ENCODE data around the gene KIAA2012. TPM values are rescaled to one million over a fixed set of nuclear protein-coding genes. Genes with fewer than 3 reads are reported as not detected.

Gene KIAA2012
- total and polyA plus RNA-seq, 4 experiments from 2014 or later = not detected

- DNase-seq = no peak
- peaks cover 2 to 13% of the 10 kb centered on the region in 2 donors for H3K27me3 Mint-ChIP-seq
- H3K27ac Mint-ChIP-seq = no peak overlapping the region
- Histone ChIP-seq H3K4me3 (ENCODE audit: low read length in 2 of 2) (no peak overlapping the region), H3K9me3 (ENCODE audit: control insufficient read depth in 1 of 2, low read length in 2 of 2) (no peaks in the 10 kb centered on the region), H3K4me1 (ENCODE audit: insufficient read depth, low read length) (no peaks in the 10 kb centered on the region), H3K27me3 (ENCODE audit: insufficient read depth, low read length) (no peaks in the 10 kb centered on the region), H3K27ac (ENCODE audit: low read depth, low read length) (no peak overlapping the region), H3K36me3 (ENCODE audit: insufficient read depth, low read length) (no peaks in the 10 kb centered on the region)
- no peaks in the 10 kb centered on the region for H3K36me3 Mint-ChIP-seq
- H3K4me1 Mint-ChIP-seq = no peaks in the 10 kb centered on the region
- H3K4me3 Mint-ChIP-seq = no peak overlapping the region
- intact Hi-C loops (cut with micrococcal nuclease) = no loop called here
- ChIA-PET POLR2A (ENCODE audit: partially characterized antibody) (no interaction called here), CTCF (ENCODE audit: partially characterized antibody) (no interaction called here)
- peaks cover 0 to 13% (median 1%) of the 10 kb centered on the region in 8 donors for H3K9me3 Mint-ChIP-seq
Measured at GRCh38 chr2:202079310-202079709, 6.3 kb downstream of the KIAA2012 start.

- Histone ChIP-seq H3K9me3 (ENCODE audit: control insufficient read depth in 1 of 2, low read length in 2 of 2) (no peaks in the 10 kb centered on the region), H3K4me3 (ENCODE audit: low read length in 2 of 2) (no peak overlapping the region), H3K27me3 (ENCODE audit: insufficient read depth, low read length) (no peaks in the 10 kb centered on the region), H3K36me3 (ENCODE audit: insufficient read depth, low read length) (no peaks in the 10 kb centered on the region), H3K27ac (ENCODE audit: low read depth, low read length) (no peak overlapping the region), H3K4me1 (ENCODE audit: insufficient read depth, low read length) (no peaks in the 10 kb centered on the region)
- Mint-ChIP-seq H3K36me3 (no peaks in the 10 kb centered on the region), H3K4me1 (no peaks in the 10 kb centered on the region), H3K27ac (no peak overlapping the region), H3K4me3 (no peak overlapping the region), H3K27me3 (peaks cover 4 to 10% of the 10 kb centered on the region in 2 donors), H3K9me3 (peaks cover 0 to 13% (median 1%) of the 10 kb centered on the region in 8 donors)
- DNase-seq = no peak
- ChIA-PET POLR2A (ENCODE audit: partially characterized antibody) (no interaction called here), CTCF (ENCODE audit: partially characterized antibody) (no interaction called here)
- intact Hi-C loops (cut with micrococcal nuclease) = no loop called here
Measured at GRCh38 chr2:202084265-202084664, 11.2 kb downstream of the KIAA2012 start.

GRCh38 chr2:202088777-202089176 is 15.7 kb downstream of the KIAA2012 start:
- Mint-ChIP-seq H3K36me3 (no peaks in the 10 kb centered on the region), H3K9me3 (no peaks in the 10 kb centered on the region), H3K4me3 (no peak overlapping the region), H3K4me1 (no peaks in the 10 kb centered on the region), H3K27me3 (peaks cover 8 to 10% of the 10 kb centered on the region in 2 donors), H3K27ac (no peak overlapping the region)
- H3K27ac ChIP-seq (ENCODE audit: low read depth, low read length) = no peak overlapping the region
- ChIA-PET POLR2A (ENCODE audit: partially characterized antibody) (no interaction called here), CTCF (ENCODE audit: partially characterized antibody) (no interaction called here)
- no peak overlapping the region for H3K4me3 ChIP-seq (ENCODE audit: low read length in 2 of 2)
- no peak for DNase-seq
- intact Hi-C loops (cut with micrococcal nuclease) = no loop called here
- no peaks in the 10 kb centered on the region for H3K4me1 ChIP-seq (ENCODE audit: insufficient read depth, low read length)
- H3K9me3 ChIP-seq (ENCODE audit: control insufficient read depth in 1 of 2, low read length in 2 of 2) = no peaks in the 10 kb centered on the region
- no peaks in the 10 kb centered on the region for H3K36me3 ChIP-seq (ENCODE audit: insufficient read depth, low read length)
- no peaks in the 10 kb centered on the region for H3K27me3 ChIP-seq (ENCODE audit: insufficient read depth, low read length)

- H3K9me3 Mint-ChIP-seq = no peaks in the 10 kb centered on the region
- POLR2A ChIA-PET (ENCODE audit: partially characterized antibody) = no interaction called here
- H3K36me3 Mint-ChIP-seq = no peaks in the 10 kb centered on the region
Measured at GRCh38 chr2:202090530-202090929, 17.5 kb downstream of the KIAA2012 start.

GRCh38 chr2:202091476-202091875 is 18.4 kb downstream of the KIAA2012 start:
- no peaks in the 10 kb centered on the region for H3K4me1 Mint-ChIP-seq

More at GRCh38 chr2:202090530-202090929, 17.5 kb downstream of the KIAA2012 start:
- CTCF ChIA-PET (ENCODE audit: partially characterized antibody) = no interaction called here
- H3K27ac ChIP-seq (ENCODE audit: low read depth, low read length) = no peak overlapping the region
- no peaks in the 10 kb centered on the region for H3K4me1 ChIP-seq (ENCODE audit: insufficient read depth, low read length)
- Mint-ChIP-seq H3K27me3 (peaks cover 6 to 9% of the 10 kb centered on the region in 2 donors), H3K4me3 (no peak overlapping the region), H3K4me1 (no peaks in the 10 kb centered on the region), H3K27ac (no peak overlapping the region)
- intact Hi-C loops (cut with micrococcal nuclease) = no loop called here
- no peaks in the 10 kb centered on the region for H3K27me3 ChIP-seq (ENCODE audit: insufficient read depth, low read length)
- no peak overlapping the region for H3K4me3 ChIP-seq (ENCODE audit: low read length in 2 of 2)
- no peaks in the 10 kb centered on the region for H3K9me3 ChIP-seq (ENCODE audit: control insufficient read depth in 1 of 2, low read length in 2 of 2)
- H3K36me3 ChIP-seq (ENCODE audit: insufficient read depth, low read length) = no peaks in the 10 kb centered on the region
- no peak for DNase-seq

GRCh38 chr2:202094426-202094986 is 21.5 kb downstream of the KIAA2012 start:
- no peaks in the 10 kb centered on the region for H3K36me3 Mint-ChIP-seq
- Histone ChIP-seq H3K27ac (ENCODE audit: low read depth, low read length) (no peak overlapping the region), H3K27me3 (ENCODE audit: insufficient read depth, low read length) (no peaks in the 10 kb centered on the region), H3K36me3 (ENCODE audit: insufficient read depth, low read length) (no peaks in the 10 kb centered on the region), H3K4me3 (ENCODE audit: low read length in 2 of 2) (no peak overlapping the region), H3K9me3 (ENCODE audit: control insufficient read depth in 1 of 2, low read length in 2 of 2) (no peaks in the 10 kb centered on the region), H3K4me1 (ENCODE audit: insufficient read depth, low read length) (no peaks in the 10 kb centered on the region)
- no peak overlapping the region for H3K27ac Mint-ChIP-seq
- H3K27me3 Mint-ChIP-seq = peaks cover 6 to 8% of the 10 kb centered on the region in 2 donors
- no peak for DNase-seq
- H3K4me3 Mint-ChIP-seq = no peak overlapping the region
- H3K9me3 Mint-ChIP-seq = no peaks in the 10 kb centered on the region
- intact Hi-C loops (cut with micrococcal nuclease) = no loop called here
- H3K4me1 Mint-ChIP-seq = no peaks in the 10 kb centered on the region
- ChIA-PET POLR2A (ENCODE audit: partially characterized antibody) (no interaction called here), CTCF (ENCODE audit: partially characterized antibody) (interaction anchor here (0.6 kb wide), 1 partner anchor 918 kb away, joined by 3 read pairs; no protein-coding TSS in a partner anchor)

More at GRCh38 chr2:202091476-202091875, 18.4 kb downstream of the KIAA2012 start:
- no peaks in the 10 kb centered on the region for H3K9me3 Mint-ChIP-seq
- CTCF ChIA-PET (ENCODE audit: partially characterized antibody) = no interaction called here
- Histone ChIP-seq H3K27ac (ENCODE audit: low read depth, low read length) (no peak overlapping the region), H3K36me3 (ENCODE audit: insufficient read depth, low read length) (no peaks in the 10 kb centered on the region), H3K9me3 (ENCODE audit: control insufficient read depth in 1 of 2, low read length in 2 of 2) (no peaks in the 10 kb centered on the region), H3K4me3 (ENCODE audit: low read length in 2 of 2) (no peak overlapping the region), H3K27me3 (ENCODE audit: insufficient read depth, low read length) (no peaks in the 10 kb centered on the region), H3K4me1 (ENCODE audit: insufficient read depth, low read length) (no peaks in the 10 kb centered on the region)
- H3K36me3 Mint-ChIP-seq = no peaks in the 10 kb centered on the region
- no peak overlapping the region for H3K27ac Mint-ChIP-seq
- no peak overlapping the region for H3K4me3 Mint-ChIP-seq
- POLR2A ChIA-PET (ENCODE audit: partially characterized antibody) = no interaction called here
- peaks cover 6 to 9% of the 10 kb centered on the region in 2 donors for H3K27me3 Mint-ChIP-seq
- intact Hi-C loops (cut with micrococcal nuclease) = no loop called here
- no peak for DNase-seq

- Mint-ChIP-seq H3K27me3 (peaks cover 6 to 8% of the 10 kb centered on the region in 2 donors), H3K27ac (no peak overlapping the region), H3K4me3 (no peak overlapping the region), H3K4me1 (no peaks in the 10 kb centered on the region), H3K36me3 (no peaks in the 10 kb centered on the region), H3K9me3 (no peaks in the 10 kb centered on the region)
- intact Hi-C loops (cut with micrococcal nuclease) = no loop called here
- Histone ChIP-seq H3K4me3 (ENCODE audit: low read length in 2 of 2) (no peak overlapping the region), H3K4me1 (ENCODE audit: insufficient read depth, low read length) (no peaks in the 10 kb centered on the region), H3K27ac (ENCODE audit: low read depth, low read length) (no peak overlapping the region), H3K9me3 (ENCODE audit: control insufficient read depth in 1 of 2, low read length in 2 of 2) (no peaks in the 10 kb centered on the region), H3K36me3 (ENCODE audit: insufficient read depth, low read length) (no peaks in the 10 kb centered on the region), H3K27me3 (ENCODE audit: insufficient read depth, low read length) (no peaks in the 10 kb centered on the region)
- CTCF ChIA-PET (ENCODE audit: partially characterized antibody) = interaction anchor here (0.6 kb wide), 1 partner anchor 919 kb away, joined by 3 read pairs; no protein-coding TSS in a partner anchor
- POLR2A ChIA-PET (ENCODE audit: partially characterized antibody) = no interaction called here
- no peak for DNase-seq
Measured at GRCh38 chr2:202095235-202095634, 22.2 kb downstream of the KIAA2012 start.

- no peak overlapping the region for H3K27ac ChIP-seq (ENCODE audit: low read depth, low read length)
- no peaks in the 10 kb centered on the region for H3K9me3 ChIP-seq (ENCODE audit: control insufficient read depth in 1 of 2, low read length in 2 of 2)
- H3K4me1 ChIP-seq (ENCODE audit: insufficient read depth, low read length) = no peaks in the 10 kb centered on the region
- CTCF ChIA-PET (ENCODE audit: partially characterized antibody) = no interaction called here
- H3K27me3 ChIP-seq (ENCODE audit: insufficient read depth, low read length) = no peaks in the 10 kb centered on the region
- H3K36me3 Mint-ChIP-seq = no peaks in the 10 kb centered on the region
- no peaks in the 10 kb centered on the region for H3K36me3 ChIP-seq (ENCODE audit: insufficient read depth, low read length)
- H3K4me3 ChIP-seq (ENCODE audit: low read length in 2 of 2) = no peak overlapping the region
- H3K4me1 Mint-ChIP-seq = no peaks in the 10 kb centered on the region
- POLR2A ChIA-PET (ENCODE audit: partially characterized antibody) = no interaction called here
- no peaks in the 10 kb centered on the region for H3K9me3 Mint-ChIP-seq
- H3K27ac Mint-ChIP-seq = no peak overlapping the region
- intact Hi-C loops (cut with micrococcal nuclease) = no loop called here
- DNase-seq = no peak
- no peak overlapping the region for H3K4me3 Mint-ChIP-seq
- H3K27me3 Mint-ChIP-seq = peaks cover 2 to 6% of the 10 kb centered on the region in 2 donors
Measured at GRCh38 chr2:202096736-202097135, 23.7 kb downstream of the KIAA2012 start.
